Astrocyte (in vitro differentiated cells and primary cell): ENCODE measurements around the gene CALHM2.

Experiments used
- CTCF ChIP-seq: IDR thresholded peaks from 2 replicates; pipeline ENCODE4 v1.5.1; 2011; ENCODE audit warnings: low read depth, mild to moderate bottlenecking, inconsistent platforms, low read length, moderate library complexity; ENCODE audit not compliant: insufficient read depth
- EZH2 ChIP-seq: IDR thresholded peaks from 2 replicates; pipeline ENCODE4 v1.6.1; 2012; ENCODE audit warnings: mild to moderate bottlenecking, low read length, inconsistent platforms; ENCODE audit not compliant: insufficient read depth

- TF ChIP-seq CTCF (no peak), EZH2 (no peak)
Measured at GRCh38 chr10:103501186-103501585, 49.0 kb upstream of the CALHM2 start.
